ENCODE measurements around the gene NOSIP.

Gene NOSIP

DNA sequence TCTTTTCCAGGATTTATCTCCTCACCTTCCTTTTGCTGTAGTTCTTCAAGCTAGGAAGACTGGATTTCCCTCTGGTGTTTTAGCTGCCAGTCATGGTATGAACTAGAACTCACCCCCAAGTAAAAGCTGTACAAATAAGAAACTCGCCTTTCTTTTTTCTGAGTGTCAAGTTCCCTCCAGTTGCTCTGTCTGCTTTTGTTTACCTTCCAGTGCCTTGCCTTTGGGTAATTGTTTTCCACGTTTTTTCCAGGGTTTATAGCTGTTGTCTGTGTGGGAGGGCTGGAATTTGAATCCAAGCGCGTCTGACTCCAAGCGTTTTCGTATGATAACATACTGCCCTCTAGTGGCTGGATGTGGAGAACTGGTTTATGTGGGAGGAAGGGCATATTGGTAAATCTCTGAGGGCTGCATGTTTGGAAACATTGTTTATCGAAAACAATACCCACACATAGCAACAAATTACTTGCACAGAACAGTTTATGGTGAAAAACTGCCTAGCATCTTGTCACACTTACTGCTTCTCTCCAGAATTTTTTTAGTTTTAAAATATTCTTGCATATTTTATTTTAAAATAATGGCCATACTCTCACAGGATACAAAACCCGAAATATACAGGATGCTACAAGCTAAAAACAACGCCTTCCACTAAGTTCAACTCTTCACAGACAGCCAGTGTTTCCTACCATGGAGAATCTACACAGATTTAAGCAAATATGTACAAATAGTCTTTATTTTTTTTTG, 33.4 kb downstream of the NOSIP start:
- no peak for DNase-seq (ENCODE audit: low read depth in 2 of 2)

GRCh38 chr19:49544154-49544553, 36.2 kb downstream of the NOSIP start:
- DNase-seq (ENCODE audit: low read depth in 2 of 2), result no peak

DNA sequence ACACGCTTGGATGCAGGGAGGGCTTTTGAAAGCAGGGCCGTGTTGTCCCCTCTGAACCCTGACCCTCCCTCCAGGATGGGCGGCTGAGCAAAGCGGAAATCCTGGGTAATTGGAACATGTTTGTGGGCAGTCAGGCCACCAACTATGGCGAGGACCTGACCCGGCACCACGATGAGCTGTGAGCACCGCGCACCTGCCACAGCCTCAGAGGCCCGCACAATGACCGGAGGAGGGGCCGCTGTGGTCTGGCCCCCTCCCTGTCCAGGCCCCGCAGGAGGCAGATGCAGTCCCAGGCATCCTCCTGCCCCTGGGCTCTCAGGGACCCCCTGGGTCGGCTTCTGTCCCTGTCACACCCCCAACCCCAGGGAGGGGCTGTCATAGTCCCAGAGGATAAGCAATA, 37.3 kb downstream of the NOSIP start:
- DNase-seq (ENCODE audit: low read depth in 2 of 2), result no peak

DNA sequence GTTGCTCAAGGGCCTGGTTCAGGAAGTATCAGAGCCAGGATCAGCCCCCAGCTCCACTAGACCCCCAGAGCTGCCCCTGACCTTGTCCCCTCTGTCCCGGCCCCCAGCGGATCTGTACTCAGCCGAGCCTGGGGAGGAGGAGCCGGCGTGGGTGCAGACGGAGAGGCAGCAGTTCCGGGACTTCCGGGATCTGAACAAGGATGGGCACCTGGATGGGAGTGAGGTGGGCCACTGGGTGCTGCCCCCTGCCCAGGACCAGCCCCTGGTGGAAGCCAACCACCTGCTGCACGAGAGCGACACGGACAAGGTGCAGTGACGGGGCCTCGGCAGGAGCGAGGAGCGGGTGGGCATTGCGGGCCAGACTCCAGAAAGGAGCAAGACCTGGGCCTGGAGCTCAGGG, 37.9 kb downstream of the NOSIP start:
- DNase-seq (ENCODE audit: low read depth in 2 of 2), result no peak

- DNase-seq (ENCODE audit: low read depth in 2 of 2), result no peak
These were observed 38.4 kb downstream of the NOSIP start for GRCh38 chr19:49541914-49542313.

- no peak for DNase-seq (ENCODE audit: low read depth in 2 of 2)
These were observed 41.0 kb downstream of the NOSIP start for GRCh38 chr19:49539192-49539952.

GRCh38 chr19:49538643-49539042, 41.7 kb downstream of the NOSIP start:
- DNase-seq (ENCODE audit: low read depth in 2 of 2), result no peak

DNA sequence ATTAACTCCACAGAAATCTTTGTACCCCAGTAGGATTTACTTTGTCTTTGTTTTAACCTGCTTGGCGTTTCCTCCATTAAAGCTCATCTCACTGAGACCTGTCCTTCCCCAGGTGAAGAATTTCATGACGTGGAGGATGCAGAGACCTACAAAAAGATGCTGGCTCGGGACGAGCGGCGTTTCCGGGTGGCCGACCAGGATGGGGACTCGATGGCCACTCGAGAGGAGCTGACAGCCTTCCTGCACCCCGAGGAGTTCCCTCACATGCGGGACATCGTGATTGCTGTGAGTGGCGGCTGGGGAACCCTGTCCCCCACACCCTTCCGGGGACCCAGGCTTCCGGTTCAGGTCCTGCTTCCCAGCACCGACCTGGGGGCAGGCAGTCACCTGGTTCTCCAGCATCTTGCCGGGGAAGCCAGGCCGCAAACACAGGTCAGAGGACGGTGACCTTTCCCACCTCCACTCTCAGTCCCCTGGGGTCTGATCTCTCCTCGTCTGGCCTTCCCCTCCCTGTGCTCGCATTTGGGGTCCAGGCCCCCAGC, 43.4 kb downstream of the NOSIP start:
- DNase-seq (ENCODE audit: low read depth in 2 of 2), result no peak

DNA sequence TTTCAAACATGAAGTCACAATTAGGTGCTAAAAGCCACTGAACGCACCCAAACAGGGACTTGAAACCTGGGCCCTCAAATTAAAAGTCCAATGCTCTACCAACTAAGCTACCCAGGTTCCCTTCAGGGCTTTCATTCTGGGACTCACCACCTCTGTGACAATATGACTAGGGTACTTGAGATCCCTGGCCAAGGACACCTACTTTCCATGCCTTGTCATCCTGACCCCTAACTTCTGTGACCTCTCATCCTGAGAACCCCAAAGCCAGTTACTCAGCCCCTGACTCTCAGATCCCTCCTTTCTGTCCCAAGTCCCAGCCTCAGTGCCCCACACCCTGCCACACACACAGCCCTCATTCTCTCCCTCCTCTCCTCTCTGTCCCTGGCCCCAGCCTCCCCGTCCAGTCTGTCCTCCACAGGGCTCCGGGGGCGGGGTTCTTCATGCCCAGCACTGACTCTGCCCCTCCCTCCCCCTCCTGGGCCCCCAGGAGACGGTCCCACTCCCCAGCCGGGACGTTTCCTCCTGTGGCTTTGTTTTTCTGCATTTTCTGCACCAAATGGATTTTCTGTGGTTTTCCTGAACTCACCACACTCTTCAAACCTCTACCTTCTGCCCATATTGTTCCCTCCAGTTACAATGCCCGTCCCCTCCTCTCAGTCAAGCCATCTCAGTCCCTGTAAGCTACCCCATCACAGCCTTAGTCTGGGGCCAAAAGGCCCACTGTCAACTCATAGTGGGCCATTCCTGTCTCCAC, 45.5 kb downstream of the NOSIP start:
- DNase-seq (ENCODE audit: low read depth in 2 of 2), result no peak

GRCh38 chr19:49533551-49534488, 46.5 kb downstream of the NOSIP start:
- peak; percentile 57 to 83 for DNase-seq (ENCODE audit: low read depth in 2 of 2)

GRCh38 chr19:49530708-49531107, 49.6 kb downstream of the NOSIP start:
- DNase-seq (ENCODE audit: low read depth in 2 of 2), result no peak

GRCh38 chr19:49528211-49528771, 52.1 kb downstream of the NOSIP start:
- no peak for DNase-seq (ENCODE audit: low read depth in 2 of 2)

DNA sequence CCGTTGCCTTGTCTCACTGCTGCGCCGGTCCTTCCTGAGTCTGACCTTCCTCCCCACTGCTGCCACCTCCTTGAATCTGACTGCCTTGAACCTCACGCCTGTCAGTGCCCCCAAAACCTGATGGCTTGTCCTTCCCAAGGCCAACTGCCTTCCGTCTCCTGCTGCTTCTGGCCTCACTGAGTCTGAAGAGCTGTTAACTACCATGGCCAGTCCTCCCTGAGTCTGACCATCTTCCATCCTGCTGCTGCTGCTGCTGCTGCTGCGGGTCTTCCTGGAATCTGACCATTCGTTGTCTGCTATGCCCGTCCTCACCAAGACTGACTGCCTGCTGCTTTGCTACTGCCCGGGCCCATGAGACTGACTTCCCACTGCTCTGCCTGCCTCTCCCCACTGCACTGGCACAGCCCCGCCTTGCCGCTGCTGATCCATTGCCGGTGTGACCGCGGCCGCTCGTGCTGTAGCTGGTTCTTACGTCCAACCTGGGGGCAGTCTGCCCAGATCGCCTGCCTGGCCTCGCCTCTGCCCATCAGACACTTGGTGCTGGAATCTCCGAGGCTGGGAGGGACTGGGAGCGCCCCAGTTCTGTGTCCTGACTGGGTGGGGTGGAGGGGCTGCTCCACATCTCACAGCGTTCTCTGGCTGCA, 55.4 kb downstream of the NOSIP start:
- no peak for DNase-seq (ENCODE audit: low read depth in 2 of 2)

- DNase-seq (ENCODE audit: low read depth in 2 of 2), result no peak
These were observed 59.5 kb downstream of the NOSIP start for GRCh38 chr19:49520705-49521319.

DNA sequence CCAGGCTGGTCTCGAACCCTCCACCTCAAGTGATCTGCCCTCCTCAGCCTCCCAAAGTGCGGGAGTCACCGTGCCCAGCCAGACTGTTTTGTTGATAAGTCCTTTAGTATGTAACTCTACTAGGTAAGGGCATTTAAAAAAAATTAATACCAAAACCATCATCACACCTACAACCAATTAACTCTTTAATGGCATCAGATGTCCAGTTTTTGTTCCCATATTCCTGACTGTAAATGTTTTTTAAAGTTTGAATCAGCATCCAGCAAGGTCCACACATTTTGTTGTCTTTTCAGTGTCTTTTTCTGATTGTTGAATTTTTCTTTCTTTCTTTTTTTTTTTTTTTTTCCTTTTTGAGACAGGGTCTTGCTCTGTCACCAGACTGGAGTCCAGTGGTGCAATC, 62.3 kb downstream of the NOSIP start:
- DNase-seq (ENCODE audit: low read depth in 2 of 2), result no peak

DNA sequence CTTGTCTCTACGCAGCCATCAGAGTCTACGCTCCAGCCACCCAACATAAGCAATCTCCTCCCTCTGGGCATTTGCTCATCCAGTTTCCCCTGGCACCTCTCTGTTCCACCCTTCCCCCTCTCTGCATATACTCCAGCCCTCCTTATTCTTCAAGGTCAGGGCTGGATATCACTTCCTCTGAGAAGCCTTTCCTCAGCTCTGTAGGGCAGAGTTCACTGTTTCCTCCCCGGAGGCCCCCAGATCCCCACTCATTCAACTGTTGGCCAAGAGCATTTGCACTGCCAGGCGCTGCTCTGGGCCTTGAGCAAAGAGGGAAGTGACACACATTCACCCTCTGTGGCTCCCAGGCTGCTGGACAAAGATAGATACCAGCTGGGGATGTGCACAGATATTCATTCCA, 64.6 kb downstream of the NOSIP start:
- no peak for DNase-seq (ENCODE audit: low read depth in 2 of 2)

- DNase-seq (ENCODE audit: low read depth in 2 of 2), result no peak
These were observed 66.2 kb downstream of the NOSIP start for GRCh38 chr19:49514151-49514550.

DNA sequence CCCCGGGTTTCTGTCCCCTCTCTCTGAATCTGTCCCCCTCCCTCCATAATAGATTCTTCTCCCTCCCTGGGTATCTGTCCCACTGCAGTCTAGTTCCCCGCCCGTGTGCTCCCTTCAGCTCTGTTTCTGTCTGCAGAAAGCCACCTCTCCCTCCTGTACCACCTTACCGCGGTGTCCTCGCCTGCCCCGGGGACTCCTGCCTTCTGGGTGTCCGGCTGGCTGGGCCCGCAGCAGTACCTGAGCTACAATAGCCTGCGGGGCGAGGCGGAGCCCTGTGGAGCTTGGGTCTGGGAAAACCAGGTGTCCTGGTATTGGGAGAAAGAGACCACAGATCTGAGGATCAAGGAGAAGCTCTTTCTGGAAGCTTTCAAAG, 66.6 kb downstream of the NOSIP start:
- DNase-seq (ENCODE audit: low read depth in 2 of 2), result no peak

DNA sequence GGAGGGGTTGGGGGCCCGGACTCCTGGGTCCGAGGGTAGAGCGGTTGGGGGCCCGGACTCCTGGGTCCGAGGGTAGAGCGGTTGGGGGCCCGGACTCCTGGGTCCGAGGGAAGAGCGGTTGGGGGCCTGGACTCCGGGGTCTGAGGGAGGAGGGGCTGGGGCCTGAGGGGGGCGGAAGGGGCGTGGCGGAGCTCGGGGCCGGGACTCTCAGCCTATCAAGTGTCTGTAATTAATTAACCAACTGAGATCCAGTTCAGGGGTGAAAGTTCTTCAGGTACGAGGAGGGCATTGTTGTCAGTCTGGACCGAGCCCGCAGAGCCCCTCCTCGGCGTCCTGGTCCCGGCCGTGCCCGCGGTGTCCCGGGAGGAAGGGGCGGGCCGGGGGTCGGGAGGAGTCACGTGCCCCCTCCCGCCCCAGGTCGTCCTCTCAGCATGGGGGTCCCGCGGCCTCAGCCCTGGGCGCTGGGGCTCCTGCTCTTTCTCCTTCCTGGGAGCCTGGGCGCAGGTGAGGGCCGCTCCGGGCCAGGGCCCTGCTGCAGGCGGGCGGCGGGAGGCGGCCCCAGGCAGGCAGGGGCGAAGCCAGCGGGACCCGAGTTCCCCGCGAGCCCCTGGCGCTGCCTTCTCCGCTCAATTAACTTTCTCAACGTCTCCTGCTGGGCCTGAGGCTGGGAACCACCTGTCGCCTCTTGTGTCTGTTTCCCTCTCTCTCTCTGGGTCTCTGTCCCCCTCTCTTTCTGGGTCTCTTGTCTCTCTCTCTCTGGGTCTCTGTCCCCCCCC, 67.2 kb downstream of the NOSIP start:
- no peak for DNase-seq (ENCODE audit: low read depth in 2 of 2)
